GM19239 (cell line): ENCODE results near the gene LKAAEAR1.
A peak's percentile ranks its signal among the peaks of the same experiment; 100 is the strongest.

ENCODE experiments used
- DNase-seq: peaks from one replicate; pipeline ENCODE4 v3.0.0; 2011; ENCODE audit warnings: low spot score; ENCODE audit not compliant: insufficient read length
- FAIRE-seq: peaks from 2 replicates; lab custom pipeline; 2011; peaks lifted over from hg19 to GRCh38; lab: Jason Lieb, UNC

LKAAEAR1 gene

DNA sequence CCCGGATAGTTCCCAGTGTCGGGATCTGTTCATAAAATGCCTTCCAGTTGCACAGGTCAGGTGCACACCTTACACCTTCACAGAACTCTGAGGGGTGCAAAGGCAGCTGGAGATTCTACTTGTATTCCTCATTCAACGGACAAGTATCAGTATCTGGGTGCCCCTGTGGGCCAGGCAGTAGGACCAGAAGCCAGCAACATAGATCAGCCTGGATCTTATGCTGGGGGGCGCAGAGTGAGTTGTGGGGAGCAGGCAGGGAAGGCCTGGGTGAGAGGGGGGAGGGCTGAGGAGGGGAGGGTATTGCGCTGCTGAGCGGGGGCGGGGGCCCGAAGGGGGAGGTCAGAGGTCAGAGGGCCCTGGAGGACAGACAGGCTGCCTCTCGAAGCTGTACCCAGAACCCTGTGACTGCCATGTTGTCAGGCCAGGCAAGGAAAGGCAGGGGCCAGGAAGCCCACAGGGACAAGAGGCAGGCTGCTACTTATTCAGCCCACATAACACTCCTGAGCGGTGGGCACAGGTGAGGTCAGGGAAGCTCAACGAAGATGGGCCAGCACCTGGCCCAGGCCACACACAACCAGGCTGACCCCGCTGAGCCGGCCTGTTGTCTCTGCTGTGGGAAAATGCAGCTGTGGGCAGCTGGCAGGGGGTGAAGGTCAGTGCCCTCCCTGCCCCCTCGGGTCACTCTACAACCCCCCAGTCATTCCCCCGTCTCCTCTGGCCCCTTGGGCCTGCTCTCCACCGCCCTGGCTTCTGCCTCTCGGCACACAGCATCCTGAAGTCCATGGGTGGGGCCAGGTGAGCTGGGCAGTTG lies 3.2 kb downstream of the LKAAEAR1 start:
- FAIRE-seq (no peak), DNase-seq (no peak)

DNA sequence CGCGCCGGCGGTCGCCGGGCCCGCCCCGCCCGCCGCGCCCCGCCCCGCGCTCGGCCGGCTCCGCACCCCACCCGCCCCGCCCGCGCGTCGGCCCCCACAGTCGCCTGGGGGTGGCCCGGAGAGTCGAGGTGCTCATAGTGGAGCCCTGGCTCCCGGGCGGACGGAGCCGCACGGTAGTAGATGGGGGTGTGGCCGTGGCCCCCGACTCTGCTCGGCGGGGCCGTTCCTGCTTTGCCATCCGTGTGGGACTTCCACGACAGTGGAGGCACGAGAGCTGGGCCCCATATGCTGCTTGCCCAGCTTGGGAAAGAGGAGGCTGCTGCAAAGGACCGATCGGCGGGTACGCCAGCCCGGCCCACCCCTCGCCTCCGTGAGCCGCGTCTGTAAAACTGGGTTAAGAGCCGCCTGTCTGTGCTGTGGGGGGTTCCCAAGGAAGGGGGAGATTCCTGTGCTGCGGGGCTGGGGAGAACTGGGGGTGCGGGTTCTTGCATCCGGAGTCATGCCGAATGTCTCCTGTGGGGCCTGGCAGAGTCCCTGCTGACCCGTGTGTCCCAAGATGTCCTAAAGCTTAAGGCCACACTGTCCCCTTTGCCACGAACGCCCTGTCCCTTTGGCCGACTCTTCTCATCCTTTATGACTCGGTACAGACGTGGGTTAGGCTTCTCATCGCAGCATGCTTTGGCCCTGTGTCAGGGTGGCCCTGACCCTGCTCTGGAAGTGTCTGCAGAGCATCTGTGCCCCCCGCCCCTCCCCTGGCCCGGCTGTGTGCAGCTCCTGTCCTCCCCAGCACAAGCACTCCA lies 4.0 kb downstream of the LKAAEAR1 start, which contains the start of gene OPRL1:
TSS of gene OPRL1 (plus strand) at position 70 of the 800 bp plus-strand sequence. CDS start 12,639 bp downstream, outside the sequence.
- no peak for DNase-seq
- FAIRE-seq: no peak

GRCh38 chr20:64079273-64080012 lies 4.8 kb downstream of the LKAAEAR1 start, which contains the start of gene RGS19:
TSS of gene RGS19 (minus strand) at chr20:64079518. CDS start at chr20:64076886, 2,632 bp downstream.
- DNase-seq: peak; percentile 88
- FAIRE-seq: peak; percentile 92

DNA sequence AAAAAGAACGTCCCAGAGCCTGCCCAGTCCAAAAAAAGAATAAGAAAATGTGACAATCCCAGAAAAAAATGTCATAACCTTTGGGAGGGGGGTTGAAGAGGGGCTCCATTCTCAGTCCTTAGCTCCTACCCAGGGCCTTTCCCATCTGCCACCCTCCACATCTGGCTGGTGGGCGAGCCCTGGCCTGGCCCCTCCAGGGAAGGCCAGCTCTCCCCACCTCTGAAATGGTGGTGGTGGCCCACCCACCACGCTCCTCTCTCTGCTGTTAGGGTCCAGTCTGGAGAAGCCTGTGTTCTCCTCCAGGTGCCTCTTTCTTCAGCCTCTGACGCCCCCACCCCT lies 5.3 kb downstream of the LKAAEAR1 start:
- DNase-seq (no peak), FAIRE-seq (no peak)

DNA sequence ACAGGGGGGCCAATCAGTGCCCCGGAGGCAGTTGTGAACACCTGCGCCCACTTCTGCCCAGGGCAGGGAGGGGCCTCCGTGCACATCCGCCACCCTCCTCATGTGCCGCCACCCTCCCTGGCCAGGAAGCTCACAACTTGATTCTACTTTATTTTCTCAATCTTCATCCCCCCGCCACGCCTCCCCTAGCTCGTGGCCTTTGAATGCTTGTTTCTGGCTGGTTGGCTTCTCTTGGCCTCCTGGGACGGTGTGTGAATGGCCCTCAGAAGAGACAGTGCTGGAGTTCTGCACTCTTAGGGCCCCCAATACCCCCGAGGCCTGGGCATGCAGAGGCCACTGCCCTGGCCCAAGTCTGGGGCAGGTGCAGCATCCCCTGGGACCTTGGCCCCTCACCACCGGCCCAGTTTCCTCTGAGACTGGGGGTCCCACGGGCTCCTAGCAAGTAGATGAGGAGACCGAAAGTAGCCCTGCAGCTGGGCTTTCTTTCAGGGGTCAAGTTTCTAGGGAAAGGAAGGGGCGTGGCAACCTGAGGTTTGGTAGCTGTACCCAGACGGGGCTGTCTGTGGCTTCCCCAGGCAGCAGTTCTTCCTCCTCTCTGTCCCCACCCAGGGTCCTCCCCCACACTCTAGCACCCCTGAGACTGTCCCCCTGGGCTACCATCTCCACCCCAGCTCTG lies 6.2 kb downstream of the LKAAEAR1 start:
- peak; percentile 96 for FAIRE-seq
- no peak for DNase-seq

DNA sequence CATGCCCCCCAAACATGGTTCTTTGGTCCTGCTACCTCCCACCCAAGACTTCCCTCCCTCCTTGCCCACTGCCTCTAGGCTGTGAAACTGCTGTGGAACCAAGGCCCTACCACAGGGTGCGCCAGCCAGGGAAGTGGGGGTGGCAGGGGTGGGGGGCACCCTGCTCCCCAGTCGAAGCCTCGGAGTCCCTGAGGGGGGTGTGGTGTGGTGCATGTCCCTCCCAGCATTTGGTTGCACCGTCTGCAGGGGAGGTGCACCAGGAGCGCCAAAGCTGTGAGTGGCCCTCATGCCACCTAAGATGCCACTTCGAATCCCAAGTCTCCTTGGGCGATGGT lies 6.7 kb downstream of the LKAAEAR1 start:
- peak; percentile 78 for FAIRE-seq
- DNase-seq: no peak

- FAIRE-seq: no peak
Observed at GRCh38 chr20:64077094-64077493, 7.1 kb downstream of the LKAAEAR1 start.

GRCh38 chr20:64076061-64076997 lies 7.9 kb downstream of the LKAAEAR1 start:
- DNase-seq (no peak), FAIRE-seq (no peak)

More at GRCh38 chr20:64077094-64077493, 7.1 kb downstream of the LKAAEAR1 start:
- no peak for DNase-seq

- FAIRE-seq: no peak
Observed at GRCh38 chr20:64075556-64075955, 8.6 kb downstream of the LKAAEAR1 start.

GRCh38 chr20:64074963-64075362 lies 9.2 kb downstream of the LKAAEAR1 start:
- DNase-seq (no peak), FAIRE-seq (no peak)

More at GRCh38 chr20:64075556-64075955, 8.6 kb downstream of the LKAAEAR1 start:
- DNase-seq: no peak

DNA sequence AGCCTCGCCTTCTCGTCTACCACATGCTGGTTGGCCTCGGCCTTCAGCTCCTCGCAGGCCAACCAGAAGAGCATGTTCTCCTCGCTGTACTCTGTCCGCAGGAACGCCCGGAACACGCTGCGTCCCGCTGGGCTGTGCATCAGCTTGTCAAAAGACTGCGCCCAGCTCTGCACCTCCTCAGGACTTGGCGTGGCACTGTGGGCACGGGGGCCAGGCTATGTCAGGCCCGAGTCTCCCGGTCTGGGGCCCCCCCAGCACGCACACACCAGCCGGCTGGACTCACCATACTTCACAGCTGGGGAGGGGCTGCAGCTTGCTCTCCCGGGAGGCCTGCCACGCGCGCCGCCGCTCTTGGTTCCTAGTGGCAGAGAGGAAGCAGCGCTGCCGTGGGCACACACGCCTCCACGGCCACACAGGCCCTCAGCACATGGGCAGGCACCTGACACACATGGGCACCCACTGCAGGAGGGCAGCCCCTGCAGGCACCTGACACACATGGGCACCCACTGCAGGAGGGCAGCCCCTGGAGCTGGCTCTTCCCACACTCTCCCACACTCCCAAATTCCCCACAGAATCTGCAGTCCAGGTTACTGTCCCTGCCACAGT lies 9.9 kb downstream of the LKAAEAR1 start:
- FAIRE-seq (no peak), DNase-seq (no peak)

DNA sequence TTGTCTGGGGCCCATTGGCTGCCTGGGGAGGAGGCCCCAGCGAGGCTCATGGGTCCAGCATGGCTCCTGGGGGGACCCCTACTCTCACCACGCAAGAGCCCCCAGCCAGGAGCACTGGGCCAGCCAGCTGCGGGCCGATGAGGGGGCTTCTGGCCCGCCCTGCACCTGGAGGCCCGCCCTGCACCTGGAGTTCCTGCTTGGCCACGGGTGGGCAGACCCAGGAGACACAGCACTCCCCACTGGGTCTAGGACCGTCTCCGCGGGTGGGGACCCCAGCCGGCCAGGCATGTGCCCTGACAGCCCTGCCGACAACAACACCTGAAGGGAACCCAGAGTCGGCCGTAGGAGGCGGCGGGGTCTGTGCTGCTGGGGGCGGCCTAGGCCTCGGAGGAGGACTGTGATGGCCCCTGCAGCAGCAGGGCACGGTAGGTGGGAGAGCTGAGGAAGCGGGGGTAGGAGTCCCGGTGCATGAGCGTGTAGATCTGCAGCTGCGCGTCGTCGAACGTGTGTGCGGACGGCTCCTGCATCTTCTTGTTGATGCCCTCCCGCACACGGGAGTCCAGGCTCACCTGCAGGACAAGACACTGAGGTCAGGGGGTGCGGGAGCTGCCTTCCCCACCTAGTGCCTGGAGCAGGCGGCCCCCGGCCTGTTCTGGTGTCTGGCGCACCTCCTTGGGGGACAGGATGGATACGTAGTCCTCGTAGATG lies 10.6 kb downstream of the LKAAEAR1 start:
- no peak for FAIRE-seq

DNA sequence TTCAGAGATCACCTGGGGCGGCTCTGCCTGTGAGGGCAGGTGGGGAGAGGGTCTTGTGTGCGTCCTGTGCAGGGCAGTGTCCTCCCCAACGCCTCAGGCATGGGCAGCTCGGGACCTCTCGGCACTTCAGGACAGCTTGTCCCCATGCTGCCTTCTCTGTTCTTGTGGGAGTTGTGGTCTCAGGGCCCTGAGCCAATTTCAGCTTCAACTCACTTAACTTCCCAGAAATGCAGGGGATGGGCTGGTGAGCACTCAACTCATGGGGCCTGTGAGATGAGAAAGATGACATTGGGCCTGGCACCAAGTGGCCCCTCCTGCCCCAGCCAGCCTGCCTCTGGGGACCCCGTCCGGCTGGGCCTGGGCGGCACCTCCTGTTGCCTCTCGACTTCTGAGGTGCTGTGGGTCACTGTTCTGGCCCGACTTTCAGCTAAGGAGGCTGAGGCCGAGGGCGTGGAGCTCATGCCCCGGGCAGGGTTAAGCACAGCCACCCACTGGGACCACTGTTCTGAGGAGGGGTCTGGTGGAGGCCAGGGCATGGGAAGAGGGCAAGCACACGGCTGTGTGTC lies 11.6 kb downstream of the LKAAEAR1 start:
- FAIRE-seq (no peak), DNase-seq (no peak)

More for the DNA sequence above, 10.6 kb downstream of the LKAAEAR1 start:
- DNase-seq: no peak

GRCh38 chr20:64071341-64072332 lies 12.6 kb downstream of the LKAAEAR1 start:
- DNase-seq: no peak
- FAIRE-seq: no peak

DNA sequence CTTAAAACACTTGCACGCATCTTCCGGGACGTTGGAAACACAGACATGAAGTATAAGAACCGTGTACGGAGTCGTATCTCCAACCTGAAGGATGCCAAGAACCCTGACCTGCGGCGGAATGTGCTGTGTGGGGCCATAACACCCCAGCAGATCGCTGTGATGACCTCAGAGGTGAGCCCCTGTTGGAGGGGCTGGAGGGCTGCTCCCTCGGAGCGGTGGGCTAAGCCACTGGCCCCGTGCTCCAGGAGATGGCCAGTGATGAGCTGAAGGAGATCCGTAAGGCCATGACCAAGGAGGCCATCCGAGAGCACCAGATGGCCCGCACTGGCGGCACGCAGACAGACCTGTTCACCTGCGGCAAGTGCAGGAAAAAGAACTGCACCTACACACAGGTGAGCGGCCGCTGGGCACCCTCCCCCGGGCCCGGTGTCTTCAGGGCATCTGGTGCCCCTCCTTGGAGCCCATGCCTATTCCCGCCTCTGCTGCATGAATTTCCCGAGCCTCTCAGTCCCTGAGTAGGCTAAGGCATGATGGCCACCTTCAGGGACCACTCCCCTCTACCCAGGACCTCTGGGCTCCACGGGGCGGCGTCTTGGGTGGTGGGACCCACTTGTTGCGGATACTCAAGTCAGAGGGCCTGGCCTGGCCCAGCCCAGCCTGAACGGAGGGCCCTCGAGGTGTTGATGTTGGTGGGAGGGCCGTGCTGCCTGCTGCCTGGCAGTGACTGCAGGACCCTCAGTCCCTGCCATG lies 13.8 kb downstream of the LKAAEAR1 start:
- DNase-seq: no peak
- FAIRE-seq: no peak
